HEK293T (cell line): ENCODE results near the gene IQSEC2.

Experiments
- CTCF ChIA-PET: fragments of 350-600 bp; formaldehyde crosslinking; extraction: SDS; loops from one replicate; lab custom pipeline; 2021; ENCODE audit warnings: antibody characterized with exemption, inconsistent platforms; lab: Yijun Ruan, JAX
- POLR2A ChIA-PET: fragments of 350-600 bp; formaldehyde crosslinking; extraction: SDS; loops from one replicate; lab custom pipeline; 2020; ENCODE audit warnings: antibody characterized with exemption, inconsistent platforms; lab: Yijun Ruan, JAX
- DNase-seq: peaks from one replicate; pipeline ENCODE4 v3.0.0; 2012; ENCODE audit warnings: mixed read lengths; ENCODE audit errors: extremely low spot score
- ARNT ChIP-seq: fragments of 450-650 bp; IDR thresholded peaks from 2 replicates; pipeline ENCODE4 v1.6.1; 2017; ENCODE audit warnings: mild to moderate bottlenecking
- BHLHE40 ChIP-seq: fragments of 450-650 bp; IDR thresholded peaks from 2 replicates; pipeline ENCODE4 v1.6.1; 2016; ENCODE audit warnings: mild to moderate bottlenecking, moderate library complexity, borderline replicate concordance
- CTBP1 ChIP-seq: fragments of 450-650 bp; IDR thresholded peaks from 2 replicates; pipeline ENCODE4 v1.6.1; 2016; ENCODE audit warnings: borderline replicate concordance
- ELF4 ChIP-seq: fragments of 450-650 bp; IDR thresholded peaks from 2 replicates; pipeline ENCODE4 v1.6.1; 2017; ENCODE audit warnings: antibody characterized with exemption
- FOXA1 ChIP-seq: fragments of 450-650 bp; IDR thresholded peaks from 2 replicates; pipeline ENCODE4 v1.6.1; 2016; ENCODE audit warnings: mild to moderate bottlenecking
- FOXK2 ChIP-seq: fragments of 450-650 bp; IDR thresholded peaks from 2 replicates; pipeline ENCODE4 v1.6.1; 2016; ENCODE audit warnings: mild to moderate bottlenecking
- FOXM1 ChIP-seq: fragments of 450-650 bp; IDR thresholded peaks from 2 replicates; pipeline ENCODE4 v1.6.1; 2017; ENCODE audit warnings: mild to moderate bottlenecking, borderline replicate concordance
- HDGF ChIP-seq: fragments of 450-650 bp; IDR thresholded peaks from 2 replicates; pipeline ENCODE4 v1.6.1; 2017; ENCODE audit warnings: antibody characterized with exemption, borderline replicate concordance
- L3MBTL2 ChIP-seq: fragments of 450-650 bp; conservative IDR thresholded peaks from 2 replicates; pipeline ENCODE4 v1.6.1; 2016; ENCODE audit warnings: mild to moderate bottlenecking
- LEF1 ChIP-seq: fragments of 450-650 bp; IDR thresholded peaks from 2 replicates; pipeline ENCODE4 v1.6.1; 2017; ENCODE audit warnings: mild to moderate bottlenecking, borderline replicate concordance
- NFRKB ChIP-seq: fragments of 450-650 bp; IDR thresholded peaks from 2 replicates; pipeline ENCODE4 v1.6.1; 2016; ENCODE audit warnings: mild to moderate bottlenecking, moderate library complexity
- SP1 ChIP-seq: fragments of 450-650 bp; IDR thresholded peaks from 2 replicates; pipeline ENCODE4 v1.6.1; 2017
- SUZ12 ChIP-seq: fragments of 450-650 bp; IDR thresholded peaks from 2 replicates; pipeline ENCODE4 v1.6.1; 2016; ENCODE audit warnings: mild to moderate bottlenecking
- TARDBP ChIP-seq: fragments of 450-650 bp; IDR thresholded peaks from 2 replicates; pipeline ENCODE4 v1.6.1; 2016
- ZNF384 ChIP-seq: fragments of 450-650 bp; IDR thresholded peaks from 2 replicates; pipeline ENCODE4 v1.6.1; 2016
- TF ChIP-seq, protein P1 (sequence below): fragments of 450-650 bp; IDR thresholded peaks from 2 replicates; pipeline ENCODE4 v1.6.1; 2016

Gene IQSEC2

DNA sequence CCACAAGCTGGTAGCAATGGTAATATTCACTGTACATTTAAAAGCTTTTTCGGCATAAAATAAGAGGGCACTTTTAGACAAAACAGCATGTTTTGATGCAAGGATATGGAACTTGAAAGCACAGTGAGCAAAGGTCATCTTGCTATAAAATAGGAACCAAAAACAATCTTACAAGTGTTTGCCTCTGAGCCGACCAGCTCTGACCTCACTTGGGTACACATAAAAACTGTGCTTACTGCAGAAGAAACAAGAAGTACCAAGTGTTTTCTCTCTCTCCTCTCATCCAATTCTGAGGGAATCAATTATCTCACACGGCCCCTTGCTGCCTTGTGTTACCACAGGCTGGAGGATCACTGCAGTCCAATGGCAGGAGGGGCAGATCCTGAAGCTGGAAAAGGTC is 4.8 kb upstream of the IQSEC2 start:
- POLR2A ChIA-PET, result no interaction called here
- CTCF ChIA-PET, result interaction anchor here (0.5 to 1.6 kb wide), 3 partner anchors 7 to 27 kb away, joined by 3 to 9 read pairs (median 4); no protein-coding TSS in a partner anchor
- TF ChIP-seq NFRKB (no peak), BHLHE40 (no peak), L3MBTL2 (no peak), SP1 (no peak), SUZ12 (no peak), FOXK2 (no peak), ELF4 (no peak), CTBP1 (no peak), LEF1 (no peak), ARNT (no peak), HDGF (no peak), FOXA1 (no peak)
- TF ChIP-seq, protein P1, sequence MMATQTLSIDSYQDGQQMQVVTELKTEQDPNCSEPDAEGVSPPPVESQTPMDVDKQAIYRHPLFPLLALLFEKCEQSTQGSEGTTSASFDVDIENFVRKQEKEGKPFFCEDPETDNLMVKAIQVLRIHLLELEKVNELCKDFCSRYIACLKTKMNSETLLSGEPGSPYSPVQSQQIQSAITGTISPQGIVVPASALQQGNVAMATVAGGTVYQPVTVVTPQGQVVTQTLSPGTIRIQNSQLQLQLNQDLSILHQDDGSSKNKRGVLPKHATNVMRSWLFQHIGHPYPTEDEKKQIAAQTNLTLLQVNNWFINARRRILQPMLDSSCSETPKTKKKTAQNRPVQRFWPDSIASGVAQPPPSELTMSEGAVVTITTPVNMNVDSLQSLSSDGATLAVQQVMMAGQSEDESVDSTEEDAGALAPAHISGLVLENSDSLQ, result no peak
- no peak for DNase-seq

DNA sequence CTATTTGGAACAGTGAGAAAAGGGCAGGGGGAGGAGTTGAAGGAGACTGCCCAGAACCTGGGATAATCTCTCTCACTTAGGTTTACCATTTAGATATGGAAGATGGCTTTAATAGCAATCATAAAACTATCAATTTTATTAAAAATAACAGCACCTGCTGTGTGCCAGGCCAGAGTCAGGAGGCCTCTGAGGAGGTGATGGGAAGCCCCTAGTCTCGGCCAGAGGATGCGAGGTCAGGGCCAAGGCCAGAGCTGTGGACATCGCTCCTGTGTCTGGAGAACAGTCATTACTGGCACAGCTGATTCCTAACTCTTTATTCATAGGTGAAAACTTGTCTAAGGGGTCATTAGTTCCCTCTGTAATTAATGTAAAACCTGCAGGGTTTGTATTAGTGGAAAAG is 4.2 kb upstream of the IQSEC2 start:
- no peak for TF ChIP-seq L3MBTL2
- ChIA-PET CTCF (interaction anchor here (0.5 to 1.6 kb wide), 3 partner anchors 8 to 28 kb away, joined by 3 to 9 read pairs (median 4); no protein-coding TSS in a partner anchor), POLR2A (no interaction called here)
- no peak for DNase-seq

GRCh38 chrX:53284684-53285447 is 3.5 kb upstream of the IQSEC2 start:
- peak; percentile 81 for DNase-seq
- no peak for TF ChIP-seq SP1
- TF ChIP-seq HDGF, result no peak
- TF ChIP-seq FOXK2, result no peak
- CTCF ChIA-PET, result interaction anchor here (0.7 to 1.6 kb wide), 8 partner anchors 9 to 198 kb away, joined by 3 to 7 read pairs (median 3); partner anchors contain the start of genes RIBC1 and SMC1A
- POLR2A ChIA-PET, result no interaction called here

DNA sequence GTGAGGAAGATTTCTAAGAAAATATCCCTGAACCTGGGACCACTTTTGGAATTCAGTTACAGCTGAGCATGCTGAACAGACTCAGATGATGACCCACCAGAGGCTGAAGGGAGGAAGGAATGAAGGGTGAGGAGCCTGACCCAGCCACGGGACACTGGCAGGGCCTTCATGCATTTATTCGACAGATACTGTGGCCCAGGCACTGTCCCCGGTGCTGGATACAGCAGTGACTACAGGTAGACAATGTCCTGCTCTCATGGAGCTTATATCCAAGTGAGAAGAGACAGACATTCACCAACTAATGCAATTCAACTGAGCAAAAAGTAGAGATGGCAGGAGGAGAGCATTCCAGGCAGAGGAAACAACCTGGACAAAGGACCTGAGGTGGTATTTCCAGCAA is 2.2 kb upstream of the IQSEC2 start:
- no peak for DNase-seq
- ChIA-PET POLR2A (no interaction called here), CTCF (interaction anchor here (0.5 to 1.6 kb wide), 8 partner anchors 21 to 256 kb away, joined by 3 to 6 read pairs (median 3); no protein-coding TSS in a partner anchor)
- no peak for TF ChIP-seq ARNT
- TF ChIP-seq FOXK2, result no peak

DNA sequence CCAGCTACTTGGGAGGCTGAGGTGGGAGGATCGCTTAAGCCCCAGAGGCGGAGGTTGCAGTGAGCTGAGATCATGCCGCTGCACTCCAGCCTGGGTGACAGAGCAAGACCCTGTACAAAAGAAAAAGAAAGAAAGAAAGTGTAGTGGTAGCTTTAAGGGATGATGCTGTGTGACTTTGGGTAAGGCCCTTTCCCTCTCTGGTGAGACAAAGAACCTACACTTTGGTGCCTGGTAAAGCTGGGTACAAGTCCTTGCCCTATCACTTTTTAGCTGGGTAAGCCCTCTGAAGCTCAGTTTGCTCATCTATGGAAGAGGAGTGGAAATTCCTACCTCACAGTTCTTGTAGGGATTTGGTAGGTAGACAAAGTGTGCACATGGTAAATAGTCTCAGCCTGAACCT is 1.7 kb upstream of the IQSEC2 start:
- CTCF ChIA-PET, result interaction anchor here (0.5 to 2.0 kb wide), 7 partner anchors 11 to 257 kb away, joined by 3 to 5 read pairs (median 3); no protein-coding TSS in a partner anchor
- no peak for DNase-seq
- TF ChIP-seq TARDBP (no peak), FOXA1 (no peak), ZNF384 (no peak), BHLHE40 (no peak), LEF1 (no peak), NFRKB (no peak), CTBP1 (no peak), ELF4 (no peak), FOXK2 (no peak), L3MBTL2 (no peak), SUZ12 (no peak), FOXM1 (no peak)
- POLR2A ChIA-PET, result no interaction called here

DNA sequence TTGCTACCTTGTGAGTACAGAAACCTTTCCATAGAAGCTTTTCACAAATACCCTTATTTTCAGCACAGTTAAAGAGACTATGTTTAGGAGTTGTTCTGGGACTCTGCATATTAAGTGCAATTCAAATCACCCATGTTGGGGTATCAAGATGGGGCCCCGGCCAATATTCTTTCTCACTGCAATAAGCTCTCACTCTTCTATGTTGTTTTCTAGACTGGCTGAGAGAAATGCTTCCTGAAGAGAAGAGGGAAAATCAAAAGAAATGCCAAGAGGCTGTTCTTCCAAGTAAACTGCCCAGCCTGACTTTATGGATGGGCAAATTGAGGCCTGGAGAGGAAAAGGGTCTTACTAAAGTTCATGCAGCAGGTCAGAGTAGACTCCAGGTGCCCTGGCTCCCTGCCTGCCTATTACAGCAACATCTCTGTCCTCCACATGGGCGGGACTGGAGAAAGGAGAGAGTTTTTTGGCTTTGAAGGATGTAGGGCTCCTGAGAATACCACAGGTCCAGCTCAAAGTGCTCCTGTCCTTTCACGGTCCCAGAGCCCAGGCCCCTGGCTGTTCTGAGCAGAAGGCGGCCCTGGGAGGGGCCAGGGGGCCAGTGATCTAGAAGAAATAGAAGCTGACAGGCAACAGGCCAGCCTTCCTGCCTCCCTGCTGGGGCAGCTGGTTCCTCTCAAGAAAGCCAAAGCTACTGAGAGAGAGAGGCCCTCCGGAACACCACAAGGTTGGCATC is 745 bp upstream of the IQSEC2 start:
- CTCF ChIA-PET, result interaction anchor here (1.0 to 2.0 kb wide), 7 partner anchors 12 to 200 kb away, joined by 3 to 5 read pairs (median 4); no protein-coding TSS in a partner anchor
- DNase-seq, result no peak
- POLR2A ChIA-PET, result interaction anchor here (0.9 to 1.6 kb wide), 8 partner anchors 9 to 140 kb away, joined by 3 to 13 read pairs (median 3); partner anchors contain the start of genes RIBC1 and SMC1A
- TF ChIP-seq L3MBTL2, result no peak
- TF ChIP-seq ARNT, result no peak
- TF ChIP-seq TARDBP, result no peak

DNA sequence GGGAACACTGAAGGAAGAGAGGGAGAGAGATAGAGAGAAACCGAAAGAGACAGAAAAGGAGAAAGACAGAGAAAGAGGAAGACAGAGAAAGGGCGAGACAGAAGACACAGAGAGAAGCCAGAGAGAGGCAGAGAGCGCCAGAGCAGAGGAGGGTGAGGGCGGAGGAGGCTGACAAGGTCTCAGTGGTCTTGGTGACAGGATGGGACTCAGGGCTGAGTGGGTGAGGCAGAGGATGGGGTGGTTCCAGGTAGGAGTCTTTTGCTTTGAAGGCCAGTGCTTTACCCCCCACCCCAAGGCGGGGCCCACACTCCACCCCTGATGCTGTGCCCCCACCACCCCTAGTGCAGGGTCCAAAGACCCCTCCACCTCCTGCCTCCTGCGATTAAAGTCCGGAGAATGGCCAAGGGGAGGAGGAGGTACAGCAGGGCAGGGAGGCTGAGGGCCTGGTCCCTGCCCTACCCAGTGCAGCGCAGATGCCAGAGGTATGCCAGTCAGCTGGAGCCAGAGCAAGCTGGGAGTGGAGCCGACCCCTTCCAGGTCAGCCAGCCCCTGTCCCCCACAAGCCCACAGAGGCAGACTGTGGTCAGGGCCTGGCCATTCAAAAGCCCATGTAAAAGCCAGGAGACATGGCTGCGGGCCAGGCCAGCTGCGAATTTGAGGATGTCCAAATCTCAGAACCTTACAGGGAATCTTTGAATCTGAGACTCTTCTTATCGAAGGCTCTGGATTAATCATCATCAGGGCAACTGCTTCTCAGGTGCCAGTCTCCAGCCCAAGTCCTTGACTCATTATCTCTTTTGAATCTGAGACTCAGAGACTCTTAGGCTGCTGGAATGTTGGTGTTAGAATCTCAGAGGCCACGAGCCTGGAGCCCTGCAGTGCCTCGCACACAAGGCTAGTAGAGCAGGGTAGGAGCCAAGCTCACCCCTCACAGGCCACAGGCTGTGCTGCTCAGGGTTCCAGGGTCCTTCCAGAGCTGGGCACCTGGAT is 758 bp downstream of the IQSEC2 start:
- no peak for DNase-seq
- ChIA-PET CTCF (interaction anchor here (1.0 to 2.0 kb wide), 4 partner anchors 13 to 201 kb away, joined by 3 to 5 read pairs (median 4); no protein-coding TSS in a partner anchor), POLR2A (interaction anchor here (0.5 to 1.6 kb wide), 9 partner anchors 8 to 209 kb away, joined by 3 to 13 read pairs (median 3); partner anchors contain the start of genes KDM5C, RIBC1 and SMC1A)
- TF ChIP-seq BHLHE40 (no peak), FOXK2 (no peak), TARDBP (no peak), L3MBTL2 (no peak), ZNF384 (no peak), SUZ12 (no peak), CTBP1 (no peak)
